HepG2 (cell line): ENCODE results near the gene SUSD3. TPM values are rescaled to one million over a fixed set of nuclear protein-coding genes. Genes with fewer than 3 reads are reported as not detected.

Source experiments
- CREM ChIP-seq, 2 experiments: sonication (generic) in 1 of 2; formaldehyde crosslinking in 1 of 2; IDR thresholded peaks; 2 replicates each; pipeline versions ENCODE4 v1.4.0 to v1.6.1; 2016 to 2020; ENCODE audit warnings: antibody characterized with exemption in 1 of 2, mild to moderate bottlenecking in 1 of 2, missing genetic modification reagents in 1 of 2
- ERF ChIP-seq: IDR thresholded peaks from 2 replicates; pipeline ENCODE4 v1.6.1; 2018; ENCODE audit warnings: missing biosample characterization, missing genetic modification reagents
- FLYWCH1 ChIP-seq: sonication (generic); formaldehyde crosslinking; IDR thresholded peaks from 2 replicates; pipeline ENCODE4 v1.8.1; 2023; ENCODE audit warnings: mild to moderate bottlenecking, missing genetic modification reagents
- HDAC2 ChIP-seq: sonication (generic); formaldehyde crosslinking; IDR thresholded peaks from 2 replicates; pipeline ENCODE4 v1.4.0; 2020; ENCODE audit warnings: missing genetic modification reagents
- JUNB ChIP-seq: sonication (generic); formaldehyde crosslinking; IDR thresholded peaks from 2 replicates; pipeline ENCODE4 v1.8.0; 2022; ENCODE audit warnings: missing genetic modification reagents, mild to moderate bottlenecking, borderline replicate concordance
- NCOR1 ChIP-seq: fragments of 200-600 bp; sonication (generic); IDR thresholded peaks from 2 replicates; pipeline ENCODE4 v1.7.0; 2017; ENCODE audit warnings: antibody characterized with exemption, low read length, borderline replicate concordance
- PAX8 ChIP-seq: sonication (generic); formaldehyde crosslinking; IDR thresholded peaks from 2 replicates; pipeline ENCODE4 v1.8.0; 2022; ENCODE audit warnings: mild to moderate bottlenecking, missing genetic modification reagents, borderline replicate concordance
- POGK ChIP-seq: sonication (generic); formaldehyde crosslinking; conservative IDR thresholded peaks from 2 replicates; pipeline ENCODE4 v1.8.0; 2022; ENCODE audit warnings: mild to moderate bottlenecking, moderate library complexity, missing genetic modification reagents
- RBM22 ChIP-seq: fragments of 200-400 bp; formaldehyde crosslinking; optimal IDR thresholded peaks from 2 replicates; pipeline ENCODE3; 2017; ENCODE audit warnings: mild to moderate bottlenecking, low read length, moderate library complexity
- RFX1 ChIP-seq: fragments of 450-650 bp; IDR thresholded peaks from 2 replicates; pipeline ENCODE4 v1.6.1; 2017
- SP5 ChIP-seq: IDR thresholded peaks from 2 replicates; pipeline ENCODE4 v1.6.1; 2016; ENCODE audit warnings: low read depth, borderline replicate concordance
- SRY ChIP-seq: sonication (generic); formaldehyde crosslinking; IDR thresholded peaks from 2 replicates; pipeline ENCODE4 v1.8.0; 2022; ENCODE audit warnings: mild to moderate bottlenecking, missing genetic modification reagents
- ZC3H13 ChIP-seq: sonication (generic); formaldehyde crosslinking; IDR thresholded peaks from 2 replicates; pipeline ENCODE4 v1.8.1; 2023; ENCODE audit warnings: mild to moderate bottlenecking, missing genetic modification reagents, moderate library complexity
- ZFP82 ChIP-seq: sonication (generic); formaldehyde crosslinking; IDR thresholded peaks from 2 replicates; pipeline ENCODE4 v1.5.1; 2020; ENCODE audit warnings: mild to moderate bottlenecking, missing genetic modification reagents, borderline replicate concordance
- ZNF136 ChIP-seq: sonication (generic); formaldehyde crosslinking; IDR thresholded peaks from 2 replicates; pipeline ENCODE4 v1.8.1; 2022; ENCODE audit warnings: low read depth, mild to moderate bottlenecking, moderate library complexity, missing genetic modification reagents
- ZNF251 ChIP-seq: sonication (generic); formaldehyde crosslinking; IDR thresholded peaks from 2 replicates; pipeline ENCODE4 v1.9.0; 2021; ENCODE audit warnings: mild to moderate bottlenecking, missing genetic modification reagents
- ZNF317 ChIP-seq: sonication (generic); formaldehyde crosslinking; IDR thresholded peaks from 2 replicates; pipeline ENCODE4 v1.5.0; 2020; ENCODE audit warnings: mild to moderate bottlenecking, missing genetic modification reagents
- ZNF563 ChIP-seq: sonication (generic); formaldehyde crosslinking; IDR thresholded peaks from 2 replicates; pipeline ENCODE4 v1.8.0; 2022; ENCODE audit warnings: mild to moderate bottlenecking, moderate library complexity, missing genetic modification reagents
- ZNF597 ChIP-seq: sonication (generic); formaldehyde crosslinking; IDR thresholded peaks from 2 replicates; pipeline ENCODE4 v1.5.0; 2020; ENCODE audit warnings: missing genetic modification reagents
- ZNF775 ChIP-seq: sonication (generic); formaldehyde crosslinking; IDR thresholded peaks from 2 replicates; pipeline ENCODE4 v1.4.0; 2020; ENCODE audit warnings: missing genetic modification reagents, mild to moderate bottlenecking, moderate library complexity, borderline replicate concordance
- polyA plus RNA-seq, 8 experiments: library from polyadenylated mRNA; depleted of rRNA in 3 of 8; stranded (reverse) in 7 of 8; unstranded in 1 of 8; fragments of >200 nt; fragmentation: Illumina TruSeq in 4 of 8; extraction: Trizol in 4 of 8; gene quantifications; 2 replicates each; pipeline versions ENCODE4 v1.2.1 to v1.2.3, GENCODE V29; 2011 to 2016; ENCODE audit warnings: low read depth in 4 of 8, missing spikeins in 1 of 8, mixed read lengths in 1 of 8; ENCODE audit not compliant: insufficient read depth in 1 of 8
- total RNA-seq, 5 experiments: library from RNA; depleted of rRNA; stranded (reverse); fragments of >200 nt; fragmentation: Illumina TruSeq; extraction: Trizol; gene quantifications; 2 replicates each; pipeline ENCODE4 v1.2.3, GENCODE V29; 2016; ENCODE audit warnings: low read depth in 1 of 5
- TF ChIP-seq, protein P1 (sequence below): IDR thresholded peaks from 2 replicates; pipeline ENCODE4 v1.6.1; 2016; ENCODE audit warnings: control low read depth
- TF ChIP-seq, protein P2 (sequence below): sonication (generic); formaldehyde crosslinking; IDR thresholded peaks from 2 replicates; pipeline ENCODE4 v1.5.0; 2020; ENCODE audit warnings: missing genetic modification reagents

SUSD3 gene
- total and polyA plus RNA-seq, 2 of the 13 experiments (the other 11 are each of a cell fraction or from before 2014, with no cell fraction given) = 7.0 to 9.1 TPM

- TF ChIP-seq, protein P1, sequence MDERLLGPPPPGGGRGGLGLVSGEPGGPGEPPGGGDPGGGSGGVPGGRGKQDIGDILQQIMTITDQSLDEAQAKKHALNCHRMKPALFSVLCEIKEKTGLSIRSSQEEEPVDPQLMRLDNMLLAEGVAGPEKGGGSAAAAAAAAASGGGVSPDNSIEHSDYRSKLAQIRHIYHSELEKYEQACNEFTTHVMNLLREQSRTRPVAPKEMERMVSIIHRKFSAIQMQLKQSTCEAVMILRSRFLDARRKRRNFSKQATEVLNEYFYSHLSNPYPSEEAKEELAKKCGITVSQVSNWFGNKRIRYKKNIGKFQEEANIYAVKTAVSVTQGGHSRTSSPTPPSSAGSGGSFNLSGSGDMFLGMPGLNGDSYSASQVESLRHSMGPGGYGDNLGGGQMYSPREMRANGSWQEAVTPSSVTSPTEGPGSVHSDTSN (CRISPR knock-in tag) = no peak
- 0 out of 2 replicates have a peak, but pooled peaks have one; percentile 39 for TF ChIP-seq ZC3H13 (CRISPR knock-in tag)
- TF ChIP-seq POGK (CRISPR knock-in tag) = peak; percentile 72; the same call in 1 of the 2 replicates
- 0 out of 2 replicates have a peak, but pooled peaks have one; percentile 25 for TF ChIP-seq ZNF251 (CRISPR knock-in tag)
- TF ChIP-seq ZNF775 (CRISPR knock-in tag) = no peak
- no peak for TF ChIP-seq FLYWCH1 (CRISPR knock-in tag)
- peak; percentile 47; the same call in 1 of the 2 replicates for TF ChIP-seq NCOR1
- peak; percentile 56 for TF ChIP-seq SP5
- TF ChIP-seq ERF (CRISPR knock-in tag) = peak; percentile 95
- TF ChIP-seq, protein P2, sequence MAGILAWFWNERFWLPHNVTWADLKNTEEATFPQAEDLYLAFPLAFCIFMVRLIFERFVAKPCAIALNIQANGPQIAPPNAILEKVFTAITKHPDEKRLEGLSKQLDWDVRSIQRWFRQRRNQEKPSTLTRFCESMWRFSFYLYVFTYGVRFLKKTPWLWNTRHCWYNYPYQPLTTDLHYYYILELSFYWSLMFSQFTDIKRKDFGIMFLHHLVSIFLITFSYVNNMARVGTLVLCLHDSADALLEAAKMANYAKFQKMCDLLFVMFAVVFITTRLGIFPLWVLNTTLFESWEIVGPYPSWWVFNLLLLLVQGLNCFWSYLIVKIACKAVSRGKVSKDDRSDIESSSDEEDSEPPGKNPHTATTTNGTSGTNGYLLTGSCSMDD (CRISPR knock-in tag) = no peak
- TF ChIP-seq RFX1 = no peak
- TF ChIP-seq ZFP82 (CRISPR knock-in tag) = peak; percentile 24; the same call in 1 of the 2 replicates
- TF ChIP-seq RBM22 = peak; percentile 72
- TF ChIP-seq PAX8 (CRISPR knock-in tag) = 0 out of 2 replicates have a peak, but pooled peaks have one; percentile 42
- no peak for TF ChIP-seq ZNF597
- no peak for TF ChIP-seq JUNB (CRISPR knock-in tag)
- TF ChIP-seq SRY (CRISPR knock-in tag) = 0 out of 2 replicates have a peak, but pooled peaks have one; percentile 47
- 0 out of 2 replicates have a peak, but pooled peaks have one; percentile 58 for TF ChIP-seq ZNF136 (CRISPR knock-in tag)
- peak; percentile 64; the same call in 1 of the 2 replicates for TF ChIP-seq ZNF317 (CRISPR knock-in tag)
- TF ChIP-seq ZNF563 (CRISPR knock-in tag) = 0 out of 2 replicates have a peak, but pooled peaks have one; percentile 18
- peak; percentile 81 for TF ChIP-seq HDAC2 (CRISPR knock-in tag)
- TF ChIP-seq CREM (IDR thresholded peaks at IDR 0.05) = no peak
- no peak for TF ChIP-seq CREM (CRISPR knock-in tag; IDR thresholded peaks at IDR 0.05)
Observed at GRCh38 chr9:93112116-93112863, 53.8 kb downstream of the SUSD3 start (continued).
